Nephron progenitor cell (in vitro differentiated cells): ENCODE data around the gene ATG16L1.

Experiments
- DNase-seq: peaks from one replicate; pipeline ENCODE4 v3.0.0; 2021
- H3K27ac Mint-ChIP-seq: 2 replicates; pipeline ENCODE4 v1.8.0; 2021; ENCODE audit warnings: mild to moderate bottlenecking, moderate library complexity, mixed read lengths
- H3K27me3 Mint-ChIP-seq: 2 replicates; pipeline ENCODE4 v1.8.0; 2021; ENCODE audit warnings: mild to moderate bottlenecking, low read depth, mixed read lengths; ENCODE audit not compliant: poor library complexity
- H3K36me3 Mint-ChIP-seq: 2 replicates; pipeline ENCODE4 v1.8.0; 2021; ENCODE audit warnings: low read depth, mixed read lengths
- H3K4me1 Mint-ChIP-seq: 2 replicates; pipeline ENCODE4 v1.8.0; 2021; ENCODE audit warnings: mixed read lengths
- H3K4me3 Mint-ChIP-seq: 2 replicates; pipeline ENCODE4 v1.8.0; 2021; ENCODE audit warnings: mild to moderate bottlenecking, moderate library complexity, mixed read lengths
- H3K9me3 Mint-ChIP-seq: 2 replicates; pipeline ENCODE4 v1.8.0; 2021; ENCODE audit warnings: mild to moderate bottlenecking, moderate library complexity, mixed read lengths
- TF ChIP-seq, protein P1 (sequence below): fragments of 200-600 bp; sonication (generic); IDR thresholded peaks from 2 replicates; pipeline ENCODE4 v1.5.0; 2021; ENCODE audit warnings: antibody characterized with exemption

The ATG16L1 gene

DNA sequence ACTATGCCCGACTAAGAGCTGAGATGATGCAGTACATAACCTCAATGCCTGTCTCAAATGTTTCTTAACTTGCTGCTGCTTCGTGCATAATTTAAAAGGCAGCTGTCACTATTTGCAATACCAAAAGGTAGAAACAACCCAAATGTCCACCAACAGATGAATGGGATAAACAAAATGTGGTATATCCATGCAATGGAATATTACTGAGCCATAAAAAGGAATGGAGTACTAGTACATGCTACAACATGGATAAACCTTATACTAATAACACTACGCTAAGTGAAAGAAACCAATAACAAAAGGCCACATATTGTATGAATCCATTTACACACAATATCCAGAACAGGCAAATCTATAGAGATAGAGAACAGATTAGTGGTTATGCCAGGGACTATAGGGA is 89.8 kb downstream of the ATG16L1 start:
- Mint-ChIP-seq H3K36me3 (no peaks in the 10 kb centered on the region), H3K9me3 (no peaks in the 10 kb centered on the region), H3K4me1 (peaks cover 48% of the 10 kb centered on the region), H3K27me3 (peaks cover 5% of the 10 kb centered on the region), H3K27ac (no peak overlapping the region), H3K4me3 (no peak overlapping the region)
- no peak for DNase-seq
- TF ChIP-seq, protein P1, sequence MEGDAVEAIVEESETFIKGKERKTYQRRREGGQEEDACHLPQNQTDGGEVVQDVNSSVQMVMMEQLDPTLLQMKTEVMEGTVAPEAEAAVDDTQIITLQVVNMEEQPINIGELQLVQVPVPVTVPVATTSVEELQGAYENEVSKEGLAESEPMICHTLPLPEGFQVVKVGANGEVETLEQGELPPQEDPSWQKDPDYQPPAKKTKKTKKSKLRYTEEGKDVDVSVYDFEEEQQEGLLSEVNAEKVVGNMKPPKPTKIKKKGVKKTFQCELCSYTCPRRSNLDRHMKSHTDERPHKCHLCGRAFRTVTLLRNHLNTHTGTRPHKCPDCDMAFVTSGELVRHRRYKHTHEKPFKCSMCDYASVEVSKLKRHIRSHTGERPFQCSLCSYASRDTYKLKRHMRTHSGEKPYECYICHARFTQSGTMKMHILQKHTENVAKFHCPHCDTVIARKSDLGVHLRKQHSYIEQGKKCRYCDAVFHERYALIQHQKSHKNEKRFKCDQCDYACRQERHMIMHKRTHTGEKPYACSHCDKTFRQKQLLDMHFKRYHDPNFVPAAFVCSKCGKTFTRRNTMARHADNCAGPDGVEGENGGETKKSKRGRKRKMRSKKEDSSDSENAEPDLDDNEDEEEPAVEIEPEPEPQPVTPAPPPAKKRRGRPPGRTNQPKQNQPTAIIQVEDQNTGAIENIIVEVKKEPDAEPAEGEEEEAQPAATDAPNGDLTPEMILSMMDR, result no peak

DNA sequence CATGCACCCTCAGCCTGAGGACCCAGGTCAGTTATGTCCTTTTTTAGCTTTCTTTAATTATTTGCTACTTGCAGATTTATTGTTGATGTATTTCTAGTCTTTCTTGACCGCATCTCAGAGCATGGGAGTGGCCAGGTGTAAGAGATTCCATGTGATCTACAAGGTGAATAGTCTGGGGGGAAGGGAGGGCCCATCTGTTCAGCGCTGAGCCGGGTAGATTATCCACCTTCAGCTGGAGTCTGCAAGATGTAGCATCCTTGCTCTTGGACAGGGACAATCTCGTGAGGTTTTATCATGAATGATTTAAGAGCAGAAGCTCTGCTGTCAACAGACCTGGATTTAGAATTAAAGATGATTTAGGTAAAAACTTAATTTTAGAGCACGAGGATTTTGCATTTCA is 90.8 kb downstream of the ATG16L1 start:
- TF ChIP-seq, protein P1, result no peak
- peak overlapping the region; percentile 24 for H3K27ac Mint-ChIP-seq
- no peak for DNase-seq
- no peaks in the 10 kb centered on the region for H3K9me3 Mint-ChIP-seq
- H3K27me3 Mint-ChIP-seq, result peaks cover 3% of the 10 kb centered on the region
- H3K4me3 Mint-ChIP-seq, result no peak overlapping the region
- no peaks in the 10 kb centered on the region for H3K36me3 Mint-ChIP-seq
- peaks cover 58% of the 10 kb centered on the region for H3K4me1 Mint-ChIP-seq

DNA sequence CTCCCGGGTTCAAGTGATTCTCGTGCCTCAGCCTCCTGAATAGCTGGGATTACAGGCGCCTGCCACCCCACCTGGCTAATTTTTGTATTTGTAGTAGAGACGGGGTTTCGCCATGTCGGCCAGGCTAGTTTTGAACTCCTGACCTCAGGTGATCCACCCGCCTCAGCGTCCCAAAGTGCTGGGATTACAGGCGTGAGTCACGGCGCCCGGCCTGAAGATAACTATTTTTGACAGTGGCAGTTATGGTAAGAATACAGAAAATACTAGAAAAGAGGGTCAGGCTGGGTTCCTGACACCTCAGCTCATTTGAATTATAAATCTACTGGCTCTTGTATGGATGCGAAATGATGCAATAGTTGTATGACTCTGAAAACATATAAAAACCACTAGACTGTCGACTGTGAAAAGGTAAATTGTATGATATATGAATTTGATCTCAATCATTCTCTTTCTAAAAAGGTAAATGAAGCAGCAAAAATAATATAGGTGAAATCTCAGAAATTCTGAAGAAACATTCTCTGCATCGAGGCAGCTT is 91.8 kb downstream of the ATG16L1 start:
- Mint-ChIP-seq H3K9me3 (no peaks in the 10 kb centered on the region), H3K36me3 (no peaks in the 10 kb centered on the region), H3K27me3 (peaks cover 3% of the 10 kb centered on the region), H3K4me1 (peaks cover 58% of the 10 kb centered on the region), H3K4me3 (no peak overlapping the region), H3K27ac (peak overlapping the region; percentile 15)
- DNase-seq, result no peak
- TF ChIP-seq, protein P1, result no peak
